ENCODE data around the gene CHORDC1. TPM values are rescaled to one million over a fixed set of nuclear protein-coding genes. Genes with fewer than 3 reads are reported as not detected.

CHORDC1 gene
- total RNA-seq, 4 donors from 2014 or later, result 38.1 to 94.7 (median 45.1) TPM

DNA sequence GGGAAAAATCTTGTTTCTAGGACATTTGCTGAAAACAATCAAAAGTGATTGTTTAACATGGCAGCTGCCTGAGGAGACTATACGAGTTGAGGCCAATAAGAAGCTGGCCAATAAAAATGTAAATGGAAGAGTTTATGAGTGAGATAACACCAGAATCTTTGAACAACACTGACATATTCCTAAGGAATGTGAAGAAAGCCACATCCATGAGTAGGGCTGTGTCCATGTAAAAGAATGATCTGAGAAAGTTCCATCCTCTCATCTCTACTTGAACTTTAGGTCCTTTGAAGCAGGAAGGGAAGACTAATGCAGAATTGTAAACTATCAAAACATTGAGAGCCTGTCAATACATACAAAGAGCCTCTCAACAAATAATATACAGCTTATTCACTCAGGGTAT lies 6.9 kb upstream of the CHORDC1 start:
- TF ChIP-seq, protein P1, sequence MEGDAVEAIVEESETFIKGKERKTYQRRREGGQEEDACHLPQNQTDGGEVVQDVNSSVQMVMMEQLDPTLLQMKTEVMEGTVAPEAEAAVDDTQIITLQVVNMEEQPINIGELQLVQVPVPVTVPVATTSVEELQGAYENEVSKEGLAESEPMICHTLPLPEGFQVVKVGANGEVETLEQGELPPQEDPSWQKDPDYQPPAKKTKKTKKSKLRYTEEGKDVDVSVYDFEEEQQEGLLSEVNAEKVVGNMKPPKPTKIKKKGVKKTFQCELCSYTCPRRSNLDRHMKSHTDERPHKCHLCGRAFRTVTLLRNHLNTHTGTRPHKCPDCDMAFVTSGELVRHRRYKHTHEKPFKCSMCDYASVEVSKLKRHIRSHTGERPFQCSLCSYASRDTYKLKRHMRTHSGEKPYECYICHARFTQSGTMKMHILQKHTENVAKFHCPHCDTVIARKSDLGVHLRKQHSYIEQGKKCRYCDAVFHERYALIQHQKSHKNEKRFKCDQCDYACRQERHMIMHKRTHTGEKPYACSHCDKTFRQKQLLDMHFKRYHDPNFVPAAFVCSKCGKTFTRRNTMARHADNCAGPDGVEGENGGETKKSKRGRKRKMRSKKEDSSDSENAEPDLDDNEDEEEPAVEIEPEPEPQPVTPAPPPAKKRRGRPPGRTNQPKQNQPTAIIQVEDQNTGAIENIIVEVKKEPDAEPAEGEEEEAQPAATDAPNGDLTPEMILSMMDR (IDR thresholded peaks at IDR 0.05; ENCODE audit: low read depth), result no peak

DNA sequence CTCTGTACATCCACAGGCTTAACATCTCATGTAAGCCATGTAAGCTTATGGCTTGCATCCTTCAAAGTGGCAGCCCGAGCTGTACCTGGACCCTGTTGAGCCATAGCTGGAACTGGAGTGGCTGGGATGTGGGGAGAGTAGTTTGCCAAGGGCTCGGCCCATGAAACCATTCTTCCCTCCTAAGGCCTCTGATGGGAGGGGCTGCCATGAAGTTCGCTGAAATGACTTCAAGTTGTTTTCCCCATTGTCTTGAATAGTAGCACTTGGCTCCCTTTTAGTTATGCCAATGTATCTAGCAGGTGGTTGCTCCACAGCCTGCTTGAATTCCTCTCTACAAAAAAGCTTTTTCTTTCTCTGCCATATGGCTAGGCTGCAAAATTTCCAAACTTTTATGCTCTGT lies 5.2 kb upstream of the CHORDC1 start:
- TF ChIP-seq, protein P1 (IDR thresholded peaks at IDR 0.05; ENCODE audit: low read depth), result no peak

DNA sequence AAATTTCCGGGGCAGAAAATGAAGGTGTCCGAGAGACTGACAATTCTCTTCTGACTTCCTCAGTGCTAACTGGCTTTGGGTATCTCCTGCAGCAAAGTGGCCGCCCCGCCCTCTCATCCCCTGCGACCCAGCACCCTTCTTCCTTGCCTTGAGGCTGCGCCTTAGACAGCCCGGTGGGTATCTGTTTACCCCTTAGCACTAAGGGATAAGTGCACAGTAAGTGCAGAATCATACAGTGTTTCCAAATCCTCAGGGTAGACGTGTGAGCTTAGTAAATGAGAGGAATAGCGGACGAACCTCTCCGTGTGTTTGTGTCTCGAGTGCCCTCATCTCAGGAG lies 368 bp upstream of the CHORDC1 start:
- TF ChIP-seq, protein P1 (IDR thresholded peaks at IDR 0.05; ENCODE audit: low read depth), result no peak

DNA sequence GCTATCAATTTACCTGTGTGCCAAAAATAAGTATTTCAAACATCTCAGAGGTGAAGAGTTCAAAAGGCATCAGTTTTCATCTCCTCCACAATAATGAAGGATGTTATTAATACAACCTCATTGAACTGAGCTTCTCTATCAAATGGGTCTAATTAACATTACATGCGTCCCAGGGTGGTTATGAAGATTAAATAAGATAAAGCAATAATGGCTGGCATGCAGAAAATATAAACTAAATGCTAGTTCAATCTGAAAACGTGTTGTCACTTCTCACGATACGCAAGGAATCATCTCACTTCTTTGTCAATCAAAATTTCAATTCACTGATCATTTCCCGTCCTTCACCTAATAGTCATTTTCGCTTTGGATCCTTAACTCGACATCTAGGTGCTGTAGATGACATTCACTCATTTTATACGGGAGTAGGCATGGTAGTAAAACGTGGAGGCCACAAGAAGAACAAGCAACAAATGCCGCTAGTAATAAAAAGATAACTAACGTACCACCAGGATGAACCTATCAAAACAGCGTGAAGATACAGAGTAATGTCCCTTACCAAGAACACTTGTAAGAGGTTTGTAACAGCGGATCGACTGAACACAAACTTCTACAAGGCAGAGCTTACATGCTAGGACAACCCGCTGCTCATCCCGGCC lies 918 bp downstream of the CHORDC1 start:
- TF ChIP-seq, protein P1 (IDR thresholded peaks at IDR 0.05; ENCODE audit: low read depth), result no peak

DNA sequence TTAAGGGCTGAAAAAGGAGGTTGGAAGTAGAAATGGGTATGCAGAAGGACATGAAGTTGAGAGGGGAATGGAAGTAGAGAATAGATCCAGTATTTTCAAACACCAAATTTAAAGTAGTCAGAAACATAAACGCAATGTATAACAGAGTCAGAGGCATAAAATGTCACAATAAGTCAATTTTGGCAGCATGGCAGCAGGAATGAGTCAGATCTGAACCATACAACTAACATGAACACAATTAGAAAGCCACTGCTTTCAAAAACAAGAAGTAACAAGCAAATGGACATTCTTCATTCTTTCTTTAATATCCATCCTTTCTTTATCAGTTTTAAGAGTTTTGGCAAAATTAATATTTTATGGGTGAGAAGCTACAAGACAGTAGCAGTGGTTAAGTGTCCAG lies 2.5 kb downstream of the CHORDC1 start:
- TF ChIP-seq, protein P1 (IDR thresholded peaks at IDR 0.05; ENCODE audit: low read depth), result no peak

DNA sequence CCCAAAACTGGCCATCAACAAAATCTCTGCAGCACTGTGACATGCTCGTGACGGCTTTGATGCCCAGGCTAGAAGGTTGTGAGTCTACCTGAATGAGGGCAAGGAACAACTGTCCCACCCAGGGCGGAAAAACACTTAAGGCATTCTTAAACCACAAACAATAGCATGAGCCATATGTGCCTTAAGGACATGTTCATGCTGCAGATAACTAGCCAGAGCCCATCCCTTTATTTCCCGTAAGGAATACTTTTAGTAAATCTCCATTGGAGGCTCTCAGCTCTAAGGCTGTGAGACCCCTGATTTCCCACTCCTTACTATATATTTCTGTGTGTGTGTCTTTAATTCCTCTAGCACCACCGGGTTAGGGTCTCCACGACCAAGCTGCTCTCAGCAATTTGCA lies 3.4 kb downstream of the CHORDC1 start:
- TF ChIP-seq, protein P1 (IDR thresholded peaks at IDR 0.05; ENCODE audit: low read depth), result no peak

DNA sequence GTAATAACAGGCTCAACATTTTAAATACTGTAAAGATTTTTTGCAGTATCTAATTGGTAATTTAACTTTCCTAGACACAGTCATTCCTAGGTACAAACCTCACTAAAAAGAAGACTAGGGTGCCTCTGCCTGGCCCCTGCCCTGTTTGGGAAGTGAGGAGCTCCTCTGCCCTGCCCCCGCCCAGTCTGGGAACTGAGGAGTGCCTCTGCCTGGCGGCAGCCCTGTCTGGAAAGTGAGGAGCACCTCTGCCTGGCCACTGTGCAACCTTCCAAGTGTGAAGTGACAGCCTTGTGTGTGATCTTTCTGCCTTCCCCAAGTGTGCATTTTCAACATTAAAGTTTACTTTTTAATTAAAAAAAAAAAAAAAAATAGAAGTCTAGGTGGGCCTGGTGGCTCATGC lies 4.2 kb downstream of the CHORDC1 start:
- TF ChIP-seq, protein P1 (IDR thresholded peaks at IDR 0.05; ENCODE audit: low read depth), result no peak
